SK-N-SH (cell line): ENCODE data around the gene UQCRC1. TPM values are rescaled to one million over a fixed set of nuclear protein-coding genes. Genes with fewer than 3 reads are reported as not detected.

ENCODE experiments used
- CTCF ChIA-PET: fragments of 300-600, 350-600 bp; formaldehyde crosslinking; extraction: SDS; loops from one replicate; lab custom pipeline; 2021; lab: Yijun Ruan, JAX
- POLR2A ChIA-PET: fragments of 350-600 bp; sonication (Branson Sonifier 250); formaldehyde crosslinking; extraction: SDS; loops from one replicate; lab custom pipeline; 2020; ENCODE audit warnings: antibody characterized with exemption, inconsistent platforms; lab: Yijun Ruan, JAX
- DNase-seq: peaks from one replicate; pipeline ENCODE4 v3.0.0; 2012
- H2AFZ ChIP-seq: fragments of 200-600 bp; sonication (generic); 2 replicates; pipeline ENCODE4 v1.8.1; 2016; ENCODE audit warnings: antibody characterized with exemption, mild to moderate bottlenecking, low read depth
- H3F3A ChIP-seq: fragments of 200-600 bp; sonication (generic); replicated peaks from 2 replicates; pipeline ENCODE3; 2016; ENCODE audit warnings: antibody characterized with exemption, mild to moderate bottlenecking; ENCODE audit not compliant: insufficient read depth
- H3K27ac ChIP-seq, 2 experiments: fragments of 200-500 bp in 1 of 2; fragments of 200-600 bp in 1 of 2; sonication (Bioruptor generic) in 1 of 2; sonication (generic), shearing (Covaris generic) in 1 of 2; 2 replicates each; pipeline versions ENCODE4 v1.5.1 to v1.6.1; 2014 to 2016; ENCODE audit warnings: low read depth in 2 of 2, inconsistent platforms in 1 of 2, low read length in 1 of 2, mild to moderate bottlenecking in 1 of 2, mixed read lengths in 1 of 2
- H3K27me3 ChIP-seq: fragments of 200-600 bp; sonication (generic), shearing (Covaris generic); 2 replicates; pipeline ENCODE4 v1.6.1; 2016; ENCODE audit warnings: mixed run types; ENCODE audit not compliant: insufficient read depth
- H3K36me3 ChIP-seq, 2 experiments: fragments of 200-500 bp in 1 of 2; fragments of 200-600 bp in 1 of 2; sonication (Bioruptor generic) in 1 of 2; sonication (generic) in 1 of 2; replicated peaks in 1 of 2; 2 replicates each; pipeline versions ENCODE3 to v1.5.1; 2014 to 2016; ENCODE audit warnings: low read length in 1 of 2, mild to moderate bottlenecking in 1 of 2; ENCODE audit not compliant: insufficient read depth in 2 of 2, control insufficient read depth in 1 of 2
- H3K4me1 ChIP-seq, 2 experiments: fragments of 200-500 bp in 1 of 2; fragments of 200-600 bp in 1 of 2; sonication (Bioruptor generic) in 1 of 2; sonication (generic), shearing (Covaris generic) in 1 of 2; 2 replicates each; pipeline versions ENCODE4 v1.5.1 to v1.6.1; 2014 to 2016; ENCODE audit warnings: low read depth in 1 of 2, low read length in 1 of 2, mixed run types in 1 of 2; ENCODE audit not compliant: insufficient read depth in 2 of 2, control insufficient read depth in 1 of 2
- H3K4me2 ChIP-seq: fragments of 200-600 bp; sonication (generic), shearing (Covaris generic); 2 replicates; pipeline ENCODE4 v1.6.1; 2017; ENCODE audit warnings: mixed run types
- H3K4me3 ChIP-seq, 2 experiments: fragments of 200-500 bp in 1 of 2; fragments of 200-600 bp in 1 of 2; sonication (Bioruptor generic) in 1 of 2; sonication (generic), shearing (Covaris generic) in 1 of 2; 2 replicates each; pipeline versions ENCODE4 v1.5.1 to v1.8.1; 2014 to 2016; ENCODE audit warnings: low read depth in 2 of 2, inconsistent platforms in 1 of 2, low read length in 1 of 2, mild to moderate bottlenecking in 1 of 2, mixed read lengths in 1 of 2, moderate library complexity in 1 of 2
- H3K79me2 ChIP-seq: fragments of 200-600 bp; sonication (generic); 2 replicates; pipeline ENCODE4 v1.8.1; 2017; ENCODE audit warnings: mild to moderate bottlenecking; ENCODE audit not compliant: insufficient read depth
- H3K9ac ChIP-seq: fragments of 200-600 bp; sonication (generic); 2 replicates; pipeline ENCODE4 v1.6.1; 2017; ENCODE audit warnings: mixed run types
- H3K9me2 ChIP-seq: fragments of 200-600 bp; sonication (generic); 2 replicates; pipeline ENCODE4 v1.6.1; 2017; ENCODE audit warnings: mixed run types
- H3K9me3 ChIP-seq: fragments of 200-600 bp; sonication (generic); 2 replicates; pipeline ENCODE4 v1.6.1; 2017; ENCODE audit warnings: mixed run types, mild to moderate bottlenecking, moderate library complexity
- H4K20me1 ChIP-seq: fragments of 200-600 bp; sonication (generic); 2 replicates; pipeline ENCODE4 v1.6.1; 2017; ENCODE audit warnings: mild to moderate bottlenecking, mixed run types; ENCODE audit not compliant: insufficient read depth
- CTCF ChIP-seq: fragments of 200-600 bp; sonication (generic); IDR thresholded peaks from 2 replicates; pipeline ENCODE4 v1.6.1; 2017; ENCODE audit warnings: antibody characterized with exemption, mild to moderate bottlenecking, moderate library complexity
- FOXM1 ChIP-seq: IDR thresholded peaks from 2 replicates; pipeline ENCODE4 v1.4.0; 2012; ENCODE audit warnings: low read depth, mild to moderate bottlenecking
- NFIC ChIP-seq: IDR thresholded peaks from 2 replicates; pipeline ENCODE4 v1.4.0; 2012; ENCODE audit warnings: borderline replicate concordance
- PBX3 ChIP-seq: IDR thresholded peaks from 2 replicates; pipeline ENCODE4; 2012
- POLR2AphosphoS5 ChIP-seq: IDR thresholded peaks from 2 replicates; pipeline ENCODE4 v1.6.1; 2012; ENCODE audit warnings: low read depth, low read length
- REST ChIP-seq: IDR thresholded peaks from 2 replicates; pipeline ENCODE4 v1.6.1; 2012; ENCODE audit warnings: mild to moderate bottlenecking, low read depth, low read length, moderate library complexity
- RFX5 ChIP-seq: IDR thresholded peaks from 2 replicates; pipeline ENCODE4 v1.6.1; 2012; ENCODE audit warnings: mild to moderate bottlenecking, improper control_type of control experiment, low read length
- SIN3A ChIP-seq: IDR thresholded peaks from 2 replicates; pipeline ENCODE4 v1.6.1; 2012; ENCODE audit warnings: low read depth, mild to moderate bottlenecking, low read length, moderate library complexity, borderline replicate concordance
- TCF12 ChIP-seq: IDR thresholded peaks from 2 replicates; pipeline ENCODE4 v1.4.0; 2012
- TEAD4 ChIP-seq: IDR thresholded peaks from 2 replicates; pipeline ENCODE4 v1.4.0; 2012; ENCODE audit warnings: mild to moderate bottlenecking, borderline replicate concordance; ENCODE audit not compliant: insufficient read depth
- USF2 ChIP-seq: fragments of 150-350 bp; IDR thresholded peaks from 2 replicates; pipeline ENCODE4 v1.6.1; 2017; ENCODE audit warnings: antibody characterized with exemption, low read length, low read depth, borderline replicate concordance
- ZBTB33 ChIP-seq: IDR thresholded peaks from 2 replicates; pipeline ENCODE4 v1.4.0; 2012; ENCODE audit warnings: low read depth, borderline replicate concordance
- WGBS: methylation state at CpG from one replicate; pipeline ENCODE4 v1.1.6; 2017; ENCODE audit warnings: low lambda C conversion rate; 5-methylcytosine and 5-hydroxymethylcytosine counted together
- polyA plus RNA-seq, 3 experiments: library from polyadenylated mRNA; depleted of rRNA; stranded (reverse); fragments of >200 nt; gene quantifications; 2 replicates each; pipeline ENCODE4 v1.2.3, GENCODE V29; 2012

The UQCRC1 gene
- polyA plus RNA-seq, 1 of the 3 experiments (the other 2 are of a cell fraction) = 284 TPM

GRCh38 chr3:48568476-48568875, 41.0 kb downstream of the UQCRC1 start (continued):
- no peak for TF ChIP-seq REST

- Histone ChIP-seq H3K9me3 (no peaks in the 10 kb centered on the region), H3K27ac (no peak overlapping the region), H3K4me3 (no peak overlapping the region), H3K4me1 (peaks cover 33 to 39% of the 10 kb centered on the region in 2 experiments; a peak in 3 of 4 replicates), H3K27me3 (no peaks in the 10 kb centered on the region), H3K9ac (no peak overlapping the region), H3K9me2 (no peaks in the 10 kb centered on the region), H3K4me2 (no peak overlapping the region), H4K20me1 (no peaks in the 10 kb centered on the region), H3K79me2 (no peaks in the 10 kb centered on the region), H3K36me3 (no peaks in the 10 kb centered on the region), H3F3A (peaks cover 15% of the 10 kb centered on the region), H2AFZ (no peak overlapping the region)
- WGBS = 97% methylated on average over 11 of the region's 11 CpGs
- ChIA-PET CTCF (no interaction called here), POLR2A (no interaction called here)
- TF ChIP-seq RFX5 (no peak), FOXM1 (no peak), NFIC (no peak), USF2 (no peak), TEAD4 (no peak), ZBTB33 (no peak), TCF12 (no peak), POLR2AphosphoS5 (no peak), CTCF (no peak), SIN3A (no peak), PBX3 (no peak)
- no peak for DNase-seq
Observed at GRCh38 chr3:48567500-48567899, 41.9 kb downstream of the UQCRC1 start.
